ENCODE measurements around the gene ATF2.
"Not testable (repeated sequence)": the region's sequence is repeated elsewhere in the genome, so short reads cannot be mapped to it uniquely, and the experiment has no call there.

Gene ATF2

GRCh38 chr2:175166216-175166824 lies 1.7 kb downstream of the ATF2 start:
- no peak for DNase-seq (ENCODE audit: low spot score)

GRCh38 chr2:175164235-175164634 lies 3.8 kb downstream of the ATF2 start:
- DNase-seq (ENCODE audit: low spot score): no peak

- DNase-seq (ENCODE audit: low spot score): no peak
Observed at GRCh38 chr2:175158894-175159293, 9.1 kb downstream of the ATF2 start.

- no peak for DNase-seq (ENCODE audit: low spot score)
Observed at GRCh38 chr2:175156534-175156933, 11.5 kb downstream of the ATF2 start.

GRCh38 chr2:175154661-175155082 lies 13.3 kb downstream of the ATF2 start:
- DNase-seq (ENCODE audit: low spot score): peak; percentile 21

GRCh38 chr2:175152242-175152641 lies 15.8 kb downstream of the ATF2 start:
- DNase-seq (ENCODE audit: low spot score): no peak

GRCh38 chr2:175151791-175152190 lies 16.2 kb downstream of the ATF2 start:
- DNase-seq (ENCODE audit: low spot score): no peak

- DNase-seq (ENCODE audit: low spot score): no peak
Observed at GRCh38 chr2:175147186-175147585, 20.8 kb downstream of the ATF2 start.

- no peak for DNase-seq (ENCODE audit: low spot score)
Observed at GRCh38 chr2:175143678-175144077, 24.3 kb downstream of the ATF2 start.

- no peak for DNase-seq (ENCODE audit: low spot score)
Observed at GRCh38 chr2:175143191-175143590, 24.8 kb downstream of the ATF2 start.

- DNase-seq (ENCODE audit: low spot score): no peak
Observed at GRCh38 chr2:175140332-175140731, 27.7 kb downstream of the ATF2 start.

GRCh38 chr2:175137793-175138192 lies 30.2 kb downstream of the ATF2 start:
- no peak for DNase-seq (ENCODE audit: low spot score)

GRCh38 chr2:175136334-175137215 lies 31.4 kb downstream of the ATF2 start:
- DNase-seq (ENCODE audit: low spot score): no peak

- no peak for DNase-seq (ENCODE audit: low spot score)
Observed at GRCh38 chr2:175135862-175136261, 32.1 kb downstream of the ATF2 start.

GRCh38 chr2:175135177-175135576 lies 32.8 kb downstream of the ATF2 start:
- DNase-seq (ENCODE audit: low spot score): no peak

GRCh38 chr2:175131252-175131651 lies 36.8 kb downstream of the ATF2 start:
- DNase-seq (ENCODE audit: low spot score): no peak

- no peak for DNase-seq (ENCODE audit: low spot score)
Observed at GRCh38 chr2:175126661-175127060, 41.3 kb downstream of the ATF2 start.

- DNase-seq (ENCODE audit: low spot score): no peak
Observed at GRCh38 chr2:175123254-175123653, 44.7 kb downstream of the ATF2 start.

GRCh38 chr2:175111200-175111657 lies 56.8 kb downstream of the ATF2 start:
- peak; percentile 69 for DNase-seq (ENCODE audit: low spot score)

- not testable (repeated sequence) for DNase-seq (ENCODE audit: low spot score)
Observed at GRCh38 chr2:175108091-175108490, 59.9 kb downstream of the ATF2 start.

- DNase-seq (ENCODE audit: low spot score): no peak
Observed at GRCh38 chr2:175107146-175107545, 60.9 kb downstream of the ATF2 start.

- DNase-seq (ENCODE audit: low spot score): no peak
Observed at GRCh38 chr2:175103191-175103590, 64.8 kb downstream of the ATF2 start.

GRCh38 chr2:175101514-175101913 lies 66.5 kb downstream of the ATF2 start:
- no peak for DNase-seq (ENCODE audit: low spot score)
